ENCODE results near the gene THADA. TPM values are rescaled to one million over a fixed set of nuclear protein-coding genes. Genes with fewer than 3 reads are reported as not detected.
"Not testable (repeated sequence)": the region's sequence is repeated elsewhere in the genome, so short reads cannot be mapped to it uniquely, and the experiment has no call there.

Gene THADA
- total RNA-seq, 2 experiments from 2014 or later = 31.2 to 32.3 TPM

DNA sequence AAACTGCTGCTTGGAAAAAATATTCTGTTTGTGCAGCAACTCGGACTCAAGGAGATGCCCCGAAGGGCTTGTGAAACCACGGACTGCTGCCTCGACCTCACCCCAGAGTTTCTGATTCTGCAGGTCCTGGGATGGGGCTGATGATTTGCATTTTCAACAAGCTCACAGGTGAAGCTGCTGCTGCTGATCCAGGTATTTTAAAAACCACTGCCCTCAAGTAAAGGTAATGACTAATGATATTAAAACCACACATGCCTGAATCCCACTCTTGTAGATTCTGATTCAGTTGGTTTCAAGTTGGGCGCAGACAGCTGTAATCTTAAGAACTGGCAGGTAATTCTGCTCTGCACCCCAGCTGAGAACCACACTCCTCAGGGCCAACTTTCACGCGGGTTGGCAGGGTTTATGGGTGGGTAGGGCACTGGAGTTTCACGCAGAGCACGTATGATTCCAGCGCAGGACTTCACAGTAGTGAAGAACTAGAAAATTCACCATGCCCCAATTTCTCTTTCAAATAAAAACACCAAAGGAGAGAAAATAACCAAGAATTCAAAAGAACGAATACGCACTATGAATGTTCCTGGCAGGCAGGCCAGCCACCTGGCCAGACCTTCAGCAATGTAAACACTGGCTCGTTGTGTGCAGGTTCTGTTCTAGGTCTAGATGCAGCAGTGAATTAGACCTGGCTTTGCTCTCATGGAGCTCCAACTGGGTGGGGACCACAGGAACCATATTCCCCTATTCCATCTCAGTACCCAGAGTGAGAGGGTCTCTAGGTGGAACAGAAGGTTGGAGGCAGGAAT is 294.9 kb downstream of the THADA start:
- no peak for DNase-seq (ENCODE audit: low spot score)
- intact Hi-C loops (cut with micrococcal nuclease; ENCODE audit: unreplicated experiment) = no loop called here
- H3K36me3 ChIP-seq (ENCODE audit: insufficient read depth, low read length) = no peaks in the 10 kb centered on the region
- H3K4me3 ChIP-seq (ENCODE audit: low read depth, low read length, poor library complexity, severe bottlenecking) = no peak overlapping the region
- no TSS peak for BruUV-seq (replicated peaks)
- CTCF ChIA-PET (ENCODE audit: unreplicated experiment) = no interaction called here
- no peaks in the 10 kb centered on the region for H3K9me2 ChIP-seq (ENCODE audit: insufficient read depth, low read length)
- H2AFZ ChIP-seq (ENCODE audit: low read length) = no peak overlapping the region
- H3K27ac ChIP-seq (ENCODE audit: low read depth, low read length, poor library complexity, severe bottlenecking) = no peak overlapping the region
- no peaks in the 10 kb centered on the region for H3K4me1 ChIP-seq (ENCODE audit: insufficient read depth, low read length, poor library complexity, severe bottlenecking)
- H3K4me2 ChIP-seq (ENCODE audit: low read length) = no peak overlapping the region
- TF ChIP-seq, protein P1, sequence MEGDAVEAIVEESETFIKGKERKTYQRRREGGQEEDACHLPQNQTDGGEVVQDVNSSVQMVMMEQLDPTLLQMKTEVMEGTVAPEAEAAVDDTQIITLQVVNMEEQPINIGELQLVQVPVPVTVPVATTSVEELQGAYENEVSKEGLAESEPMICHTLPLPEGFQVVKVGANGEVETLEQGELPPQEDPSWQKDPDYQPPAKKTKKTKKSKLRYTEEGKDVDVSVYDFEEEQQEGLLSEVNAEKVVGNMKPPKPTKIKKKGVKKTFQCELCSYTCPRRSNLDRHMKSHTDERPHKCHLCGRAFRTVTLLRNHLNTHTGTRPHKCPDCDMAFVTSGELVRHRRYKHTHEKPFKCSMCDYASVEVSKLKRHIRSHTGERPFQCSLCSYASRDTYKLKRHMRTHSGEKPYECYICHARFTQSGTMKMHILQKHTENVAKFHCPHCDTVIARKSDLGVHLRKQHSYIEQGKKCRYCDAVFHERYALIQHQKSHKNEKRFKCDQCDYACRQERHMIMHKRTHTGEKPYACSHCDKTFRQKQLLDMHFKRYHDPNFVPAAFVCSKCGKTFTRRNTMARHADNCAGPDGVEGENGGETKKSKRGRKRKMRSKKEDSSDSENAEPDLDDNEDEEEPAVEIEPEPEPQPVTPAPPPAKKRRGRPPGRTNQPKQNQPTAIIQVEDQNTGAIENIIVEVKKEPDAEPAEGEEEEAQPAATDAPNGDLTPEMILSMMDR (conservative IDR thresholded peaks at IDR 0.05; ENCODE audit: low read length) = no peak
- TF ChIP-seq EZH2phosphoT487 (IDR thresholded peaks at IDR 0.05; ENCODE audit: borderline replicate concordance, low read depth, low read length) = no peak
- H3K9me3 ChIP-seq (ENCODE audit: low read length) = no peaks in the 10 kb centered on the region
- H4K20me1 ChIP-seq (ENCODE audit: insufficient read depth, low read length) = no peaks in the 10 kb centered on the region
- POLR2A ChIA-PET = interaction anchor here (0.6 kb wide), 1 partner anchor 162 kb away, joined by 3 read pairs; no protein-coding TSS in a partner anchor
- no peaks in the 10 kb centered on the region for H3K79me2 ChIP-seq (ENCODE audit: insufficient read depth, low read depth, low read length)

DNA sequence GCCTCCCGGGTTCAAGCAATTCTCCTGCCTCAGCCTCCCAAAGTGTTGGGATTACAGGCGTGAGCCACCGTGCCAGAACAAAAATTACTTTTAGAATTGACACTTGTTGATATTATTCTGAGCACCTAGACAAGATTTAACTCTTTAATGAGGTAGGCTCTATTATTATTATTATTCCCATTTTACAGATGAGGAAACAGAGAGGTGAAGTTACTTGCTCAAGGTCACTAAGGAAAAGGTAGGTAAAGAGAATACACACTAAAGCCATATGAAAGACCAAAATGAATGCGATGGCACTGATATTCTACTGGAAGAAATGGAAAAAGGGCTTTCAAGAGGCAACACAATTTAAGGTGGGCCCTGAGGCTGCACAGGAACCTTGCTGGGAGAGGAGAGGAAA is 295.6 kb downstream of the THADA start:
- Histone ChIP-seq H3K9me3 (ENCODE audit: low read length) (no peaks in the 10 kb centered on the region), H3K4me2 (ENCODE audit: low read length) (no peak overlapping the region), H3K36me3 (ENCODE audit: insufficient read depth, low read length) (no peaks in the 10 kb centered on the region), H3K4me3 (ENCODE audit: low read depth, low read length, poor library complexity, severe bottlenecking) (no peak overlapping the region), H3K79me2 (ENCODE audit: insufficient read depth, low read depth, low read length) (no peaks in the 10 kb centered on the region), H3K4me1 (ENCODE audit: insufficient read depth, low read length, poor library complexity, severe bottlenecking) (no peaks in the 10 kb centered on the region), H3K9me2 (ENCODE audit: insufficient read depth, low read length) (no peaks in the 10 kb centered on the region), H4K20me1 (ENCODE audit: insufficient read depth, low read length) (no peaks in the 10 kb centered on the region), H2AFZ (ENCODE audit: low read length) (no peak overlapping the region), H3K27ac (ENCODE audit: low read depth, low read length, poor library complexity, severe bottlenecking) (no peak overlapping the region)
- CTCF ChIA-PET (ENCODE audit: unreplicated experiment) = no interaction called here
- BruUV-seq (replicated peaks) = no TSS peak
- POLR2A ChIA-PET = no interaction called here
- intact Hi-C loops (cut with micrococcal nuclease; ENCODE audit: unreplicated experiment) = no loop called here
- TF ChIP-seq EZH2phosphoT487 (IDR thresholded peaks at IDR 0.05; ENCODE audit: borderline replicate concordance, low read depth, low read length) = no peak
- TF ChIP-seq, protein P1 (conservative IDR thresholded peaks at IDR 0.05; ENCODE audit: low read length) = no peak
- no peak for DNase-seq (ENCODE audit: low spot score)

DNA sequence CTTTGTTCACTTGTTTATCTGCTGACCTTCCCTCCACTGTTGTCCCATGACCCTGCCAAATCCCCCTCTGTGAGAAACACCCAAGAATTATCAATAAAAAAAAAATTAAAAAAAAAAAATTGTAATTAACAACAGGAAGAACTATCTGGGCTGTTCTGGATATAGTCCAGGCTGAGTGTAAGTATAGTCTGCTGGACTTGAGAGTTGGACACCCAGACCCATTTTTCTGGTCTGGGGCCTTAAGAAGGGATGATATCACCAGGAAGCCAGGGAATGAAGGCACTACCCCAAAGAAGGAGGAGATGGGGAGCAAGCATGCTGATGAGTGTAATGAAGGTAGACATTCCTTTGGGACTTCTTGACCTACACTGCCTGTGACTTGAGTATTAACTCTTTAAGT is 297.3 kb downstream of the THADA start:
- no peaks in the 10 kb centered on the region for H3K79me2 ChIP-seq (ENCODE audit: insufficient read depth, low read depth, low read length)
- ChIA-PET POLR2A (interaction anchor here (0.6 kb wide), 1 partner anchor 204 kb away, joined by 7 read pairs; no protein-coding TSS in a partner anchor), CTCF (ENCODE audit: unreplicated experiment) (no interaction called here)
- H3K4me3 ChIP-seq (ENCODE audit: low read depth, low read length, poor library complexity, severe bottlenecking) = no peak overlapping the region
- no peak overlapping the region for H2AFZ ChIP-seq (ENCODE audit: low read length)
- no peak overlapping the region for H3K27ac ChIP-seq (ENCODE audit: low read depth, low read length, poor library complexity, severe bottlenecking)
- no peak overlapping the region for H3K4me2 ChIP-seq (ENCODE audit: low read length)
- no TSS peak for BruUV-seq (replicated peaks)
- intact Hi-C loops (cut with micrococcal nuclease; ENCODE audit: unreplicated experiment) = no loop called here
- H4K20me1 ChIP-seq (ENCODE audit: insufficient read depth, low read length) = no peaks in the 10 kb centered on the region
- H3K9me3 ChIP-seq (ENCODE audit: low read length) = no peaks in the 10 kb centered on the region
- no peaks in the 10 kb centered on the region for H3K36me3 ChIP-seq (ENCODE audit: insufficient read depth, low read length)
- H3K9me2 ChIP-seq (ENCODE audit: insufficient read depth, low read length) = no peaks in the 10 kb centered on the region
- H3K4me1 ChIP-seq (ENCODE audit: insufficient read depth, low read length, poor library complexity, severe bottlenecking) = no peaks in the 10 kb centered on the region
- TF ChIP-seq, protein P1 (conservative IDR thresholded peaks at IDR 0.05; ENCODE audit: low read length) = no peak
- no peak for TF ChIP-seq EZH2phosphoT487 (IDR thresholded peaks at IDR 0.05; ENCODE audit: borderline replicate concordance, low read depth, low read length)
- no peak for DNase-seq (ENCODE audit: low spot score)

DNA sequence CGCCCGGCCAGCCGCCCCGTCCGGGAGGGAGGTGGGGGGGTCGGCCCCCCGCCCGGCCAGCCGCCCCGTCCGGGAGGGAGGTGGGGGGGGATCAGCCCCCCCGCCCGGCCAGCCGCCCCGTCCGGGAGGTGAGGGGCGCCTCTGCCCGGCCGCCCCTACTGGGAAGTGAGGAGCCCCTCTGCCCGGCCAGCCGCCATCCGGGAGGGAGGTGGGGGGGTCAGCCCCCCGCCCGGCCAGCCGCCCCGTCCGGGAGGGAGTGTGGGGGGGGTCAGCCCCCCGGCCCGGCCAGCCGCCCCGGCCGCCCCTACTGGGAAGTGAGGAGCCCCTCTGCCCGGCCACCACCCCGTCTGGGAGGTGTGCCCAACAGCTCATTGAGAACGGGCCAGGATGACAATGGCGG is 298.1 kb downstream of the THADA start:
- H3K79me2 ChIP-seq (ENCODE audit: insufficient read depth, low read depth, low read length); intact Hi-C loops (cut with micrococcal nuclease; ENCODE audit: unreplicated experiment); H2AFZ ChIP-seq (ENCODE audit: low read length); H3K27ac ChIP-seq (ENCODE audit: low read depth, low read length, poor library complexity, severe bottlenecking); H3K9me3 ChIP-seq (ENCODE audit: low read length); H4K20me1 ChIP-seq (ENCODE audit: insufficient read depth, low read length); H3K4me3 ChIP-seq (ENCODE audit: low read depth, low read length, poor library complexity, severe bottlenecking); H3K9me2 ChIP-seq (ENCODE audit: insufficient read depth, low read length); H3K4me1 ChIP-seq (ENCODE audit: insufficient read depth, low read length, poor library complexity, severe bottlenecking); H3K36me3 ChIP-seq (ENCODE audit: insufficient read depth, low read length); POLR2A ChIA-PET; DNase-seq (ENCODE audit: low spot score); CTCF ChIA-PET (ENCODE audit: unreplicated experiment); BruUV-seq (replicated peaks); H3K4me2 ChIP-seq (ENCODE audit: low read length): not testable (repeated sequence)

Measured in OCI-LY7 (cell line).